ENCODE results near the gene WIPF2.

The WIPF2 gene

GRCh38 chr17:40177275-40177874, 41.7 kb upstream of the WIPF2 start, which contains the start of gene RAPGEFL1:
RAPGEFL1 (plus strand) TSS chr17:40177470; CDS start chr17:40177862, 392 bp downstream.
- Histone ChIP-seq H4K20me1 (ENCODE audit: insufficient read depth, low read length) (no peaks in the 10 kb centered on the region), H3K9ac (ENCODE audit: low read length) (no peak within 1 kb of the TSS), H3K79me2 (ENCODE audit: low read length) (no peaks in the 10 kb centered on the region), H3K4me2 (ENCODE audit: low read length) (peak within 1 kb of the TSS; percentile 64), H3K4me3 (ENCODE audit: low read length) (peak within 1 kb of the TSS; percentile 64), H3K27me3 (ENCODE audit: low read depth, low read length) (no peaks in the 10 kb centered on the region), H3K36me3 (replicated peaks; ENCODE audit: low read depth, low read length) (peaks cover 11% of the 10 kb centered on the region), H3K9me3 (ENCODE audit: insufficient read depth, low read length) (no peaks in the 10 kb centered on the region), H2AFZ (ENCODE audit: low read depth, low read length) (no peak within 1 kb of the TSS), H3K27ac (ENCODE audit: low read length) (no peak within 1 kb of the TSS), H3K4me1 (ENCODE audit: low read length) (peaks cover 9% of the 10 kb centered on the region; the same call in 1 of the 2 replicates)
- TF ChIP-seq EZH2phosphoT487 (IDR thresholded peaks at IDR 0.05; ENCODE audit: low read depth), result no peak
- TF ChIP-seq CTCF (IDR thresholded peaks at IDR 0.05; ENCODE audit: low read depth, low read length), result no peak

- no peak overlapping the region for H3K27ac ChIP-seq (ENCODE audit: low read length)
- no peak overlapping the region for H3K9ac ChIP-seq (ENCODE audit: low read length)
These were observed 41.0 kb upstream of the WIPF2 start for GRCh38 chr17:40178021-40178601.

GRCh38 chr17:40178660-40179059, 40.4 kb upstream of the WIPF2 start:
- H2AFZ ChIP-seq (ENCODE audit: low read depth, low read length), result no peak overlapping the region
- H4K20me1 ChIP-seq (ENCODE audit: insufficient read depth, low read length), result no peaks in the 10 kb centered on the region
- no peak overlapping the region for H3K27ac ChIP-seq (ENCODE audit: low read length)
- peaks cover 11% of the 10 kb centered on the region for H3K36me3 ChIP-seq (replicated peaks; ENCODE audit: low read depth, low read length)
- peaks cover 9% of the 10 kb centered on the region; the same call in 1 of the 2 replicates for H3K4me1 ChIP-seq (ENCODE audit: low read length)
- no peak overlapping the region for H3K4me3 ChIP-seq (ENCODE audit: low read length)
- no peak overlapping the region for H3K9ac ChIP-seq (ENCODE audit: low read length)
- H3K79me2 ChIP-seq (ENCODE audit: low read length), result no peaks in the 10 kb centered on the region
- no peaks in the 10 kb centered on the region for H3K27me3 ChIP-seq (ENCODE audit: low read depth, low read length)
- no peak overlapping the region for H3K4me2 ChIP-seq (ENCODE audit: low read length)
- TF ChIP-seq CTCF (IDR thresholded peaks at IDR 0.05; ENCODE audit: low read depth, low read length) (no peak), EZH2phosphoT487 (IDR thresholded peaks at IDR 0.05; ENCODE audit: low read depth) (no peak)
- H3K9me3 ChIP-seq (ENCODE audit: insufficient read depth, low read length), result no peaks in the 10 kb centered on the region

More at GRCh38 chr17:40178021-40178601, 41.0 kb upstream of the WIPF2 start:
- peaks cover 11% of the 10 kb centered on the region for H3K36me3 ChIP-seq (replicated peaks; ENCODE audit: low read depth, low read length)
- no peaks in the 10 kb centered on the region for H4K20me1 ChIP-seq (ENCODE audit: insufficient read depth, low read length)
- H3K4me1 ChIP-seq (ENCODE audit: low read length), result peaks cover 9% of the 10 kb centered on the region; the same call in 1 of the 2 replicates
- no peaks in the 10 kb centered on the region for H3K79me2 ChIP-seq (ENCODE audit: low read length)
- no peaks in the 10 kb centered on the region for H3K27me3 ChIP-seq (ENCODE audit: low read depth, low read length)
- no peak overlapping the region for H2AFZ ChIP-seq (ENCODE audit: low read depth, low read length)
- TF ChIP-seq EZH2phosphoT487 (IDR thresholded peaks at IDR 0.05; ENCODE audit: low read depth) (no peak), CTCF (IDR thresholded peaks at IDR 0.05; ENCODE audit: low read depth, low read length) (no peak)
- no peak overlapping the region for H3K4me3 ChIP-seq (ENCODE audit: low read length)
- no peaks in the 10 kb centered on the region for H3K9me3 ChIP-seq (ENCODE audit: insufficient read depth, low read length)
- no peak overlapping the region for H3K4me2 ChIP-seq (ENCODE audit: low read length)

GRCh38 chr17:40179923-40180659, 39.0 kb upstream of the WIPF2 start:
- no peaks in the 10 kb centered on the region for H3K27me3 ChIP-seq (ENCODE audit: low read depth, low read length)
- no peak overlapping the region for H3K4me2 ChIP-seq (ENCODE audit: low read length)
- no peak overlapping the region for H3K27ac ChIP-seq (ENCODE audit: low read length)
- H3K4me1 ChIP-seq (ENCODE audit: low read length), result peaks cover 9% of the 10 kb centered on the region; the same call in 1 of the 2 replicates
- H3K9ac ChIP-seq (ENCODE audit: low read length), result no peak overlapping the region
- H2AFZ ChIP-seq (ENCODE audit: low read depth, low read length), result no peak overlapping the region
- peaks cover 6% of the 10 kb centered on the region for H3K36me3 ChIP-seq (replicated peaks; ENCODE audit: low read depth, low read length)
- TF ChIP-seq EZH2phosphoT487 (IDR thresholded peaks at IDR 0.05; ENCODE audit: low read depth) (no peak), CTCF (IDR thresholded peaks at IDR 0.05; ENCODE audit: low read depth, low read length) (no peak)
- H4K20me1 ChIP-seq (ENCODE audit: insufficient read depth, low read length), result no peaks in the 10 kb centered on the region
- no peak overlapping the region for H3K4me3 ChIP-seq (ENCODE audit: low read length)
- no peaks in the 10 kb centered on the region for H3K9me3 ChIP-seq (ENCODE audit: insufficient read depth, low read length)
- H3K79me2 ChIP-seq (ENCODE audit: low read length), result no peaks in the 10 kb centered on the region

All from OCI-LY3 (cell line).